K562 (cell line): ENCODE measurements around the gene HIVEP3. TPM values are rescaled to one million over a fixed set of nuclear protein-coding genes. Genes with fewer than 3 reads are reported as not detected.

Source experiments
- CBX3 ChIP-seq, 2 experiments: IDR thresholded peaks; 1 replicate in 1 of 2; 2 replicates in 1 of 2; pipeline ENCODE4 v1.6.1; 2012; ENCODE audit warnings: inconsistent platforms in 2 of 2, low read length in 2 of 2, borderline replicate concordance in 1 of 2, control low read depth in 1 of 2
- FUS ChIP-seq: fragments of 200-400 bp; formaldehyde crosslinking; optimal IDR thresholded peaks from 2 replicates; pipeline ENCODE3; 2017; ENCODE audit warnings: low read depth, low read length
- GTF2E2 ChIP-seq: fragments of 200-800 bp; sonication (Bioruptor generic); IDR thresholded peaks from 2 replicates; pipeline ENCODE4 v1.6.1; 2016; ENCODE audit warnings: missing genetic modification characterization, missing compliant biosample characterization
- MCM5 ChIP-seq: fragments of 450-650 bp; IDR thresholded peaks from 2 replicates; pipeline ENCODE4 v1.6.1; 2016; ENCODE audit warnings: low read depth
- NCOA1 ChIP-seq: fragments of 450-650 bp; IDR thresholded peaks from 2 replicates; pipeline ENCODE4 v1.6.1; 2016; ENCODE audit warnings: low read depth
- NCOA6 ChIP-seq: fragments of 450-650 bp; IDR thresholded peaks from 2 replicates; pipeline ENCODE4 v1.6.1; 2017; ENCODE audit warnings: mild to moderate bottlenecking
- NFIX ChIP-seq: fragments of 250-450 bp; sonication (Bioruptor Pico); IDR thresholded peaks from 2 replicates; pipeline ENCODE4 v1.4.0; 2020; ENCODE audit warnings: low read depth, mild to moderate bottlenecking, moderate library complexity
- NR2C1 ChIP-seq, 2 experiments: fragments of 450-650 bp; IDR thresholded peaks; 2 replicates each; pipeline ENCODE4 v1.6.1; 2017; ENCODE audit warnings: mild to moderate bottlenecking in 2 of 2, antibody characterized with exemption in 1 of 2, inconsistent platforms in 1 of 2, missing compliant biosample characterization in 1 of 2, missing genetic modification characterization in 1 of 2
- NR2F6 ChIP-seq: fragments of 450-650 bp; formaldehyde crosslinking; IDR thresholded peaks from 2 replicates; pipeline ENCODE4 v1.4.0; 2020; ENCODE audit warnings: mild to moderate bottlenecking
- RBM34 ChIP-seq: fragments of 200-400 bp; formaldehyde crosslinking; IDR thresholded peaks from 2 replicates; pipeline ENCODE4 v1.6.1; 2018; ENCODE audit warnings: low read length, borderline replicate concordance; ENCODE audit not compliant: insufficient read depth
- RBM39 ChIP-seq: fragments of 200-400 bp; formaldehyde crosslinking; optimal IDR thresholded peaks from 2 replicates; pipeline ENCODE3; 2018; ENCODE audit warnings: low read depth, low read length
- SIN3A ChIP-seq, 2 experiments: fragments of 150-350 bp in 1 of 2; IDR thresholded peaks; 2 replicates each; pipeline ENCODE4 v1.6.1; 2011 to 2016; ENCODE audit warnings: borderline replicate concordance in 2 of 2, low read depth in 2 of 2, low read length in 2 of 2, mild to moderate bottlenecking in 2 of 2, moderate library complexity in 2 of 2; ENCODE audit not compliant: control insufficient read depth in 1 of 2
- SMARCC2 ChIP-seq: fragments of 450-650 bp; IDR thresholded peaks from 2 replicates; pipeline ENCODE4 v1.6.1; 2017; ENCODE audit warnings: antibody characterized with exemption, moderate library complexity, mild to moderate bottlenecking, low read depth
- SRSF9 ChIP-seq: fragments of 200-400 bp; formaldehyde crosslinking; IDR thresholded peaks from 2 replicates; pipeline ENCODE4 v1.6.1; 2017; ENCODE audit warnings: low read depth, low read length, borderline replicate concordance
- TAF1 ChIP-seq: IDR thresholded peaks from 2 replicates; pipeline ENCODE4 v1.6.1; 2011; ENCODE audit warnings: mild to moderate bottlenecking, low read length, moderate library complexity; ENCODE audit not compliant: insufficient read depth, control insufficient read depth, severe bottlenecking; ENCODE audit errors: extremely low read depth
- TAL1 ChIP-seq: fragments of 450-650 bp; IDR thresholded peaks from 2 replicates; pipeline ENCODE4 v1.6.1; 2016; ENCODE audit warnings: mild to moderate bottlenecking
- TCF7 ChIP-seq: sonication (generic); IDR thresholded peaks from 2 replicates; pipeline ENCODE4 v1.6.1; 2016; ENCODE audit warnings: antibody characterized with exemption, borderline replicate concordance
- ZEB2 ChIP-seq: fragments of 450-650 bp; IDR thresholded peaks from 2 replicates; pipeline ENCODE4 v1.6.1; 2016
- ZNF175 ChIP-seq: fragments of 200-800 bp; sonication (Bioruptor generic); IDR thresholded peaks from 2 replicates; pipeline ENCODE4 v1.6.1; 2016; ENCODE audit warnings: low read depth, mild to moderate bottlenecking, missing genetic modification characterization, missing compliant biosample characterization
- ZNF354B ChIP-seq: fragments of 250-450 bp; sonication (Bioruptor Pico); IDR thresholded peaks from 2 replicates; pipeline ENCODE4 v1.4.0; 2020
- ZNF445 ChIP-seq: fragments of 250-450 bp; sonication (Bioruptor Pico); IDR thresholded peaks from 2 replicates; pipeline ENCODE4 v1.4.0; 2020; ENCODE audit warnings: low read depth, mild to moderate bottlenecking, moderate library complexity
- polyA plus RNA-seq, 8 experiments: library from polyadenylated mRNA; depleted of rRNA in 4 of 8; stranded (reverse) in 5 of 8; unstranded in 3 of 8; fragments of >200 nt; fragmentation: Nextera tagmentation in 2 of 8; fragmentation: Illumina TruSeq in 1 of 8; extraction: Ambion mirVana in 2 of 8; extraction: Trizol in 1 of 8; gene quantifications; 2 replicates each; pipeline versions ENCODE4 v1.2.1 to v1.2.3, GENCODE V29; 2011 to 2014; ENCODE audit warnings: inconsistent platforms in 1 of 8, missing spikeins in 1 of 8
- total RNA-seq, 7 experiments: library from RNA; depleted of rRNA in 6 of 7; stranded (reverse); fragments of >200 nt in 6 of 7; fragmentation: Illumina TruSeq in 2 of 7; extraction: Trizol in 2 of 7; gene quantifications; 2 replicates each; pipeline versions ENCODE4 v1.2.1 to v1.2.3, GENCODE V29; 2011 to 2021; ENCODE audit warnings: low replicate concordance in 1 of 7
- TF ChIP-seq, protein P1 (sequence below): fragments of 250-450 bp; sonication (Bioruptor Pico); IDR thresholded peaks from 2 replicates; pipeline ENCODE4 v1.8.0; 2022; ENCODE audit warnings: inconsistent platforms, mild to moderate bottlenecking, moderate library complexity, borderline replicate concordance
- TF ChIP-seq, protein P2 (sequence below): sonication (generic); formaldehyde crosslinking; IDR thresholded peaks from 2 replicates; pipeline ENCODE4 v1.8.0; 2022; ENCODE audit warnings: mild to moderate bottlenecking, missing genetic modification reagents
- TF ChIP-seq, protein P3 (sequence below), 3 experiments: fragments of 200-800 bp in 1 of 3; fragments of 250-450 bp in 1 of 3; fragments of 450-650 bp in 1 of 3; sonication (Bioruptor Pico) in 1 of 3; sonication (Bioruptor generic) in 1 of 3; formaldehyde crosslinking in 1 of 3; IDR thresholded peaks; 2 replicates each; pipeline versions ENCODE4 v1.6.1 to v1.8.0; 2016 to 2022; ENCODE audit warnings: mild to moderate bottlenecking in 2 of 3, missing genetic modification characterization in 2 of 3, missing compliant biosample characterization in 1 of 3, moderate library complexity in 1 of 3

The HIVEP3 gene
- total and polyA plus RNA-seq, 9 of the 15 experiments (the other 6 are each of a cell fraction or from before 2014, with no cell fraction given): 0.09 to 0.58 (median 0.34) TPM; not detected in 1

DNA sequence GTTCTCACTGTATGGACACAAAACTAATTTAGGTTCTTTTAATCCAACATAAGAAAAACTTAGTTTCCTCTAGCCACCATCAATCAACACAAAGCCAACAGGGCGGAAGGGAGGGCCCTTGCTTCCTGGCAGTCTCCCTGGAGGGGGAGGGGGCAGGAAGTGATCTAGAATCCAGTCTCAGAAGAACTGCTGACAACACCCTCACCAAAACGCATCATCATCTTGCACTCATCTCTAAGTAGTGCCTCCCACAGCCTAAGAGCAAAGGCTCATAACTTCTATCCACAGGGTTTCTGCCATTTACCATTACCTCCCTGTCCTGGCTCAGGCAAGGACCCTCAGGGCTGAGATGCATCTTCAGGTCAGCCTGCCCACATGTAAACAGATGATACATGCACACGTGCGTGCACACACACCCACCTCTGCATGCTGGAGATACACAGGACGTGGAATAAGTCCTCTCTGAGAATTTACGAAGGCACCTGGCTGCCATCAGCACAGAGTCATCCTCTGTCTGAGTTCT is 20.5 kb downstream of the HIVEP3 start (continued):
- TF ChIP-seq NFIX (CRISPR knock-in tag) (no peak), GTF2E2 (tag) (no peak), TAF1 (no peak), ZNF445 (CRISPR knock-in tag) (no peak), RBM39 (no peak), SMARCC2 (no peak), MCM5 (no peak), ZNF354B (no peak), RBM34 (no peak), FUS (no peak), TAL1 (no peak), NCOA1 (0 out of 2 replicates have a peak, but pooled peaks have one; percentile 13), TCF7 (no peak), NCOA6 (no peak), ZEB2 (no peak), NR2F6 (no peak), ZNF175 (peak; percentile 77), SRSF9 (no peak), SIN3A (IDR thresholded peaks at IDR 0.05; ENCODE audit: borderline replicate concordance in 2 of 2, control insufficient read depth in 1 of 2, low read depth in 2 of 2, low read length in 2 of 2) (no peak), NR2C1 (IDR thresholded peaks at IDR 0.05) (no peak), NR2C1 (tag; IDR thresholded peaks at IDR 0.05) (no peak), CBX3 (IDR thresholded peaks at IDR 0.05; ENCODE audit: borderline replicate concordance in 1 of 2, low read length in 2 of 2) (no peak)
- TF ChIP-seq, protein P1, sequence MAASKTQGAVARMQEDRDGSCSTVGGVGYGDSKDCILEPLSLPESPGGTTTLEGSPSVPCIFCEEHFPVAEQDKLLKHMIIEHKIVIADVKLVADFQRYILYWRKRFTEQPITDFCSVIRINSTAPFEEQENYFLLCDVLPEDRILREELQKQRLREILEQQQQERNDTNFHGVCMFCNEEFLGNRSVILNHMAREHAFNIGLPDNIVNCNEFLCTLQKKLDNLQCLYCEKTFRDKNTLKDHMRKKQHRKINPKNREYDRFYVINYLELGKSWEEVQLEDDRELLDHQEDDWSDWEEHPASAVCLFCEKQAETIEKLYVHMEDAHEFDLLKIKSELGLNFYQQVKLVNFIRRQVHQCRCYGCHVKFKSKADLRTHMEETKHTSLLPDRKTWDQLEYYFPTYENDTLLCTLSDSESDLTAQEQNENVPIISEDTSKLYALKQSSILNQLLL (CRISPR knock-in tag): no peak
- TF ChIP-seq, protein P2, sequence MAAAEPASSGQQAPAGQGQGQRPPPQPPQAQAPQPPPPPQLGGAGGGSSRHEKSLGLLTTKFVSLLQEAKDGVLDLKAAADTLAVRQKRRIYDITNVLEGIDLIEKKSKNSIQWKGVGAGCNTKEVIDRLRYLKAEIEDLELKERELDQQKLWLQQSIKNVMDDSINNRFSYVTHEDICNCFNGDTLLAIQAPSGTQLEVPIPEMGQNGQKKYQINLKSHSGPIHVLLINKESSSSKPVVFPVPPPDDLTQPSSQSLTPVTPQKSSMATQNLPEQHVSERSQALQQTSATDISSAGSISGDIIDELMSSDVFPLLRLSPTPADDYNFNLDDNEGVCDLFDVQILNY: no peak
- TF ChIP-seq, protein P3, sequence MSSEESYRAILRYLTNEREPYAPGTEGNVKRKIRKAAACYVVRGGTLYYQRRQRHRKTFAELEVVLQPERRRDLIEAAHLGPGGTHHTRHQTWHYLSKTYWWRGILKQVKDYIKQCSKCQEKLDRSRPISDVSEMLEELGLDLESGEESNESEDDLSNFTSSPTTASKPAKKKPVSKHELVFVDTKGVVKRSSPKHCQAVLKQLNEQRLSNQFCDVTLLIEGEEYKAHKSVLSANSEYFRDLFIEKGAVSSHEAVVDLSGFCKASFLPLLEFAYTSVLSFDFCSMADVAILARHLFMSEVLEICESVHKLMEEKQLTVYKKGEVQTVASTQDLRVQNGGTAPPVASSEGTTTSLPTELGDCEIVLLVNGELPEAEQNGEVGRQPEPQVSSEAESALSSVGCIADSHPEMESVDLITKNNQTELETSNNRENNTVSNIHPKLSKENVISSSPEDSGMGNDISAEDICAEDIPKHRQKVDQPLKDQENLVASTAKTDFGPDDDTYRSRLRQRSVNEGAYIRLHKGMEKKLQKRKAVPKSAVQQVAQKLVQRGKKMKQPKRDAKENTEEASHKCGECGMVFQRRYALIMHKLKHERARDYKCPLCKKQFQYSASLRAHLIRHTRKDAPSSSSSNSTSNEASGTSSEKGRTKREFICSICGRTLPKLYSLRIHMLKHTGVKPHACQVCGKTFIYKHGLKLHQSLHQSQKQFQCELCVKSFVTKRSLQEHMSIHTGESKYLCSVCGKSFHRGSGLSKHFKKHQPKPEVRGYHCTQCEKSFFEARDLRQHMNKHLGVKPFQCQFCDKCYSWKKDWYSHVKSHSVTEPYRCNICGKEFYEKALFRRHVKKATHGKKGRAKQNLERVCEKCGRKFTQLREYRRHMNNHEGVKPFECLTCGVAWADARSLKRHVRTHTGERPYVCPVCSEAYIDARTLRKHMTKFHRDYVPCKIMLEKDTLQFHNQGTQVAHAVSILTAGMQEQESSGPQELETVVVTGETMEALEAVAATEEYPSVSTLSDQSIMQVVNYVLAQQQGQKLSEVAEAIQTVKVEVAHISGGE (CRISPR knock-in tag; IDR thresholded peaks at IDR 0.05): no peak
